Naive B cell (primary cell): Measurements from ENCODE around the gene PRRT1. TPM values are rescaled to one million over a fixed set of nuclear protein-coding genes. Genes with fewer than 3 reads are reported as not detected.
A peak's percentile ranks its signal among the peaks of the same experiment; 100 is the strongest.
"Not testable (repeated sequence)": the region's sequence is repeated elsewhere in the genome, so short reads cannot be mapped to it uniquely, and the experiment has no call there.

Experiments
- ATAC-seq, 2 donors: fragments of 150-1000 bp; cut with Tn5 transposase; 2 replicates each; pipeline ENCODE4 v1.10.0; 2021; ENCODE audit warnings: low read depth in 2 of 2, mild to moderate bottlenecking in 2 of 2, moderate library complexity in 2 of 2
- DNase-seq: peaks from one replicate; pipeline ENCODE4 v3.0.0; 2022
- H3K27ac Mint-ChIP-seq, 6 donors: one replicate each; pipeline ENCODE4 v1.8.0; 2020 to 2022; ENCODE audit warnings: mild to moderate bottlenecking in 6 of 6, mixed read lengths in 6 of 6, moderate library complexity in 5 of 6, inconsistent platforms in 2 of 6
- H3K27me3 Mint-ChIP-seq, 3 donors: one replicate each; pipeline ENCODE4 v1.8.0; 2021 to 2022; ENCODE audit warnings: mixed read lengths in 3 of 3, mild to moderate bottlenecking in 1 of 3
- H3K36me3 Mint-ChIP-seq, 2 donors: one replicate each; pipeline ENCODE4 v1.8.0; 2020 to 2022; ENCODE audit warnings: mixed read lengths in 2 of 2, inconsistent platforms in 1 of 2, mild to moderate bottlenecking in 1 of 2
- H3K4me1 Mint-ChIP-seq, 3 donors: one replicate each; pipeline ENCODE4 v1.8.0; 2020 to 2022; ENCODE audit warnings: mixed read lengths in 3 of 3, inconsistent platforms in 1 of 3, mild to moderate bottlenecking in 1 of 3, moderate library complexity in 1 of 3
- H3K4me3 Mint-ChIP-seq, 8 donors: one replicate each; pipeline ENCODE4 v1.8.0; 2020 to 2022; ENCODE audit warnings: mild to moderate bottlenecking in 8 of 8, mixed read lengths in 8 of 8, moderate library complexity in 8 of 8, inconsistent platforms in 2 of 8
- H3K9me3 Mint-ChIP-seq, 7 donors: one replicate each; pipeline ENCODE4 v1.8.0; 2020 to 2022; ENCODE audit warnings: mixed read lengths in 7 of 7, mild to moderate bottlenecking in 5 of 7, inconsistent platforms in 2 of 7, moderate library complexity in 1 of 7
- polyA plus RNA-seq, 6 donors: library from polyadenylated mRNA; unstranded; fragments of 300-500 nt; fragmentation: Illumina TruSeq; gene quantifications; one replicate each; pipeline ENCODE4 v1.2.3, GENCODE V29; 2021; ENCODE audit warnings: low read depth in 6 of 6

PRRT1 gene
- polyA plus RNA-seq, 6 donors from 2014 or later, result not detected

GRCh38 chr6:32191696-32192607, 40.2 kb upstream of the PRRT1 start:
- H3K27ac Mint-ChIP-seq, result peak overlapping the region; percentile 95 to 100 (median 99)
- peak overlapping the region; percentile 94 to 99 (median 98) for H3K4me3 Mint-ChIP-seq
- H3K4me1 Mint-ChIP-seq, result peaks cover 76 to 83% (median 81%) of the 10 kb centered on the region in 3 donors
- H3K9me3 Mint-ChIP-seq, result no peaks in the 10 kb centered on the region
- ATAC-seq (no peak), DNase-seq (no peak)
- H3K36me3 Mint-ChIP-seq, result peaks cover 6 to 27% of the 10 kb centered on the region in 2 donors
- no peaks in the 10 kb centered on the region for H3K27me3 Mint-ChIP-seq

GRCh38 chr6:32190911-32191677, 39.4 kb upstream of the PRRT1 start:
- Mint-ChIP-seq H3K4me1 (peaks cover 74 to 83% (median 81%) of the 10 kb centered on the region in 3 donors), H3K9me3 (no peaks in the 10 kb centered on the region), H3K36me3 (peaks cover 13 to 35% of the 10 kb centered on the region in 2 donors), H3K27me3 (no peaks in the 10 kb centered on the region), H3K4me3 (peak overlapping the region; percentile 94 to 99 (median 98)), H3K27ac (peak overlapping the region; percentile 95 to 100 (median 99))
- ATAC-seq, result no peak
- no peak for DNase-seq

- Mint-ChIP-seq H3K9me3 (no peaks in the 10 kb centered on the region), H3K4me1 (peaks cover 76 to 83% (median 82%) of the 10 kb centered on the region in 3 donors), H3K27me3 (no peaks in the 10 kb centered on the region), H3K27ac (peak within 1 kb of the TSS; percentile 98 to 100 (median 99)), H3K4me3 (peak within 1 kb of the TSS; percentile 94 to 99 (median 98)), H3K36me3 (peaks cover 16 to 41% of the 10 kb centered on the region in 2 donors)
- DNase-seq (peak; percentile 88), ATAC-seq (peak; percentile 83)
These were observed 38.5 kb upstream of the PRRT1 start, which contains the start of gene PBX2 for GRCh38 chr6:32190054-32190851. PBX2 (minus strand) TSS chr6:32190202; CDS start chr6:32189915, 287 bp downstream.

- DNase-seq, result no peak
- H3K27ac Mint-ChIP-seq, result peak overlapping the region in 4 of 6 donors; percentile 81 to 100 (median 94)
- no peak for ATAC-seq
- peak overlapping the region; percentile 94 to 99 (median 97) for H3K4me3 Mint-ChIP-seq
- no peaks in the 10 kb centered on the region for H3K9me3 Mint-ChIP-seq
- H3K4me1 Mint-ChIP-seq, result peaks cover 71 to 77% (median 76%) of the 10 kb centered on the region in 3 donors
- no peaks in the 10 kb centered on the region for H3K27me3 Mint-ChIP-seq
- H3K36me3 Mint-ChIP-seq, result peaks cover 16 to 41% of the 10 kb centered on the region in 2 donors
These were observed 38.0 kb upstream of the PRRT1 start for GRCh38 chr6:32189742-32190053.

GRCh38 chr6:32189069-32189741, 37.5 kb upstream of the PRRT1 start:
- no peak for ATAC-seq
- Mint-ChIP-seq H3K27ac (peak overlapping the region; percentile 81 to 100 (median 95)), H3K4me3 (peak overlapping the region; percentile 90 to 99 (median 94)), H3K27me3 (no peaks in the 10 kb centered on the region), H3K4me1 (peaks cover 68 to 74% (median 72%) of the 10 kb centered on the region in 3 donors), H3K36me3 (peaks cover 16 to 41% of the 10 kb centered on the region in 2 donors), H3K9me3 (no peaks in the 10 kb centered on the region)
- DNase-seq, result no peak

- ATAC-seq (no peak), DNase-seq (no peak)
- Mint-ChIP-seq H3K4me1 (peaks cover 61 to 70% (median 65%) of the 10 kb centered on the region in 3 donors), H3K4me3 (peak overlapping the region; percentile 90 to 99 (median 94)), H3K27me3 (no peaks in the 10 kb centered on the region), H3K36me3 (peaks cover 16 to 41% of the 10 kb centered on the region in 2 donors), H3K9me3 (no peaks in the 10 kb centered on the region), H3K27ac (peak overlapping the region; percentile 80 to 100 (median 95))
These were observed 36.8 kb upstream of the PRRT1 start for GRCh38 chr6:32188381-32189068.

GRCh38 chr6:32187725-32188380, 36.1 kb upstream of the PRRT1 start:
- Mint-ChIP-seq H3K27ac (peak overlapping the region in 5 of 6 donors; percentile 32 to 100 (median 93)), H3K36me3 (peaks cover 16 to 41% of the 10 kb centered on the region in 2 donors), H3K4me3 (peak overlapping the region; percentile 65 to 99 (median 94)), H3K4me1 (peaks cover 56 to 63% (median 59%) of the 10 kb centered on the region in 3 donors)
- not testable (repeated sequence) for ATAC-seq, DNase-seq, H3K9me3 Mint-ChIP-seq, H3K27me3 Mint-ChIP-seq

GRCh38 chr6:32187009-32187709, 35.4 kb upstream of the PRRT1 start:
- Mint-ChIP-seq H3K9me3 (no peaks in the 10 kb centered on the region), H3K27ac (peak overlapping the region; percentile 79 to 95 (median 91)), H3K4me3 (peak overlapping the region; percentile 65 to 97 (median 78)), H3K4me1 (peaks cover 52 to 58% (median 55%) of the 10 kb centered on the region in 3 donors), H3K36me3 (peaks cover 16 to 35% of the 10 kb centered on the region in 2 donors), H3K27me3 (no peaks in the 10 kb centered on the region)
- DNase-seq (no peak), ATAC-seq (no peak)

- Mint-ChIP-seq H3K36me3 (peaks cover 16 to 27% of the 10 kb centered on the region in 2 donors), H3K4me3 (peak overlapping the region; percentile 59 to 97 (median 75)), H3K4me1 (peaks cover 45 to 54% (median 52%) of the 10 kb centered on the region in 3 donors), H3K27ac (peak overlapping the region in 5 of 6 donors; percentile 79 to 95 (median 87))
- not testable (repeated sequence) for H3K27me3 Mint-ChIP-seq, ATAC-seq, DNase-seq, H3K9me3 Mint-ChIP-seq
These were observed 34.6 kb upstream of the PRRT1 start for GRCh38 chr6:32186151-32186840.

- not testable (repeated sequence) for H3K9me3 Mint-ChIP-seq, H3K27me3 Mint-ChIP-seq, DNase-seq, ATAC-seq
- Mint-ChIP-seq H3K4me1 (peaks cover 45 to 55% (median 52%) of the 10 kb centered on the region in 3 donors), H3K4me3 (peak overlapping the region in 4 of 8 donors; percentile 41 to 97 (median 66)), H3K36me3 (peaks cover 16 to 28% of the 10 kb centered on the region in 2 donors), H3K27ac (peak overlapping the region in 3 of 6 donors; percentile 18 to 79 (median 24))
These were observed 34.0 kb upstream of the PRRT1 start for GRCh38 chr6:32185681-32186131.
